ENCODE data around the gene CAP2.

CAP2 gene

DNA sequence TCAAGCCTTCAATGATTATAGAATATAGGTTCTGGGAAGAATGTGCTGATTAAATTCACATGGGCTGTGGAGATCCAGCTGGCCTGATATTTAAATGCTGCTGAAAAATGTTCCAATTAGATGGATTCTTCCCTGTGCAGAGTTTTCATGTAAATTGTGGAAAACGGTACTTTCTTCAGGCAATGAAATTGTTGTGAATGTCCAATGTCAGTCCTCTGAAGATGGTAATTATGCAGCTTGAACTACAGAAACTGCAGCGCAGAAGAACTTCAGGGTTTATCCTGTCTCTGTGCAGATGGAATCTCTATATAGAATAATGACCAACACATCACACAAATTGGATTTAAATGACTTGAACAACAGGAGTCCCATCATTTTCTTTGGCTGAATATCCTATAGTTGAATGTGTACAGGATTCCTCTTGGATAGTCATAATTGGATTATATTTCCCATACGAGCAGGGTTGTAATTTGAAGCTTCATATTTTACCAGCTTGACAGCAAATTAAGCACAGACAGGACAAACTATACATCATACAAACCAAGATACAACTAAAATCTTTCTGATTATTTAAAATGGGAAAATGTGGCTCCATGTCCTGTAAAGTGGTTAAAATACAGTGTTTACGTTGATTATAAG is 82.3 kb downstream of the CAP2 start:
- DNase-seq (ENCODE audit: low spot score): no peak

GRCh38 chr6:17476511-17476910 is 83.1 kb downstream of the CAP2 start:
- DNase-seq (ENCODE audit: low spot score): no peak

DNA sequence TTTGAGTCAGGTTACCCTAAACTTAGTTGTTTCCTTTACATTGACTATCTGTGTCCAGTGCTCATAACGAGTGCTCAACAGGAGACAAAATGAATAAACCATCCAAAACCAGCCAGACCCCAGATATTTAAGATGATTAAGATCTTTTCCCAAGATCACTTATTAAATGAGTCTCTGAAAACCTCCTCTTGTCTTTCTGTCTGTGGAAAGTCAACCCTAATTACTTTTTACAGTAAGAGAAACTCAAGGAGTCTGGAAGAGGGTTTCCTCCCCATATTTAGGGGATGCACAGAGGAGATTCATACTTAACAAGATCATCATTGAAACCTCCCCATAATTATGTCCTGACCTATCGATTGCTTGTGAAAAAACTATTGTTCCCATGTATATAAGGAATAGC is 84.0 kb downstream of the CAP2 start:
- no peak for DNase-seq (ENCODE audit: low spot score)

- no peak for DNase-seq (ENCODE audit: low spot score)
Observed at GRCh38 chr6:17478223-17478907, 85.0 kb downstream of the CAP2 start.

GRCh38 chr6:17478946-17479345 is 85.6 kb downstream of the CAP2 start:
- DNase-seq (ENCODE audit: low spot score): no peak

DNA sequence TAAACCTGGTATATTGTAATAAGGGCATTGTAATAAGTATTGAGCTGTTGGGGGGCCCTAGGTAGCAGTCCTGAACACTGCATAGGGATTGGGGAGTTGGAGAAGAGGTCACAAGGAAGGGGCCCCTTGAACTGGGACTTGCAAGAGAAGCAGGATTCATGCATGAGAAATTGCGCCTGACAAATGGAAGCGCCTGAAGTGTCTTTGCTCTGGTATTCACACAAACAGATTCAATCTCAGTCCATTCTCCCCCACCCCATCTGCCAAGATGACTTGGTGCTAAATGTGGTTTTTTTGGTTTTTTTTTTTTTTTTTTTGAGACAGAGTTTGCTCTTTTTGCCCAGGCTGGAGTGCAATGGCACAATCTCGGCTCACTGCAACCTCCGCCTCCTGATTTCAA is 87.1 kb downstream of the CAP2 start:
- DNase-seq (ENCODE audit: low spot score): no peak

- DNase-seq (ENCODE audit: low spot score): no peak
Observed at GRCh38 chr6:17482711-17483110, 89.3 kb downstream of the CAP2 start.

- no peak for DNase-seq (ENCODE audit: low spot score)
Observed at GRCh38 chr6:17483391-17484016, 90.1 kb downstream of the CAP2 start.

GRCh38 chr6:17484201-17484849 is 90.9 kb downstream of the CAP2 start:
- no peak for DNase-seq (ENCODE audit: low spot score)

- no peak for DNase-seq (ENCODE audit: low spot score)
Observed at GRCh38 chr6:17485181-17485580, 91.8 kb downstream of the CAP2 start.

GRCh38 chr6:17485946-17486345 is 92.6 kb downstream of the CAP2 start:
- no peak for DNase-seq (ENCODE audit: low spot score)

GRCh38 chr6:17486680-17487079 is 93.3 kb downstream of the CAP2 start:
- DNase-seq (ENCODE audit: low spot score): no peak

GRCh38 chr6:17490724-17491123 is 97.3 kb downstream of the CAP2 start:
- DNase-seq (ENCODE audit: low spot score): no peak

DNA sequence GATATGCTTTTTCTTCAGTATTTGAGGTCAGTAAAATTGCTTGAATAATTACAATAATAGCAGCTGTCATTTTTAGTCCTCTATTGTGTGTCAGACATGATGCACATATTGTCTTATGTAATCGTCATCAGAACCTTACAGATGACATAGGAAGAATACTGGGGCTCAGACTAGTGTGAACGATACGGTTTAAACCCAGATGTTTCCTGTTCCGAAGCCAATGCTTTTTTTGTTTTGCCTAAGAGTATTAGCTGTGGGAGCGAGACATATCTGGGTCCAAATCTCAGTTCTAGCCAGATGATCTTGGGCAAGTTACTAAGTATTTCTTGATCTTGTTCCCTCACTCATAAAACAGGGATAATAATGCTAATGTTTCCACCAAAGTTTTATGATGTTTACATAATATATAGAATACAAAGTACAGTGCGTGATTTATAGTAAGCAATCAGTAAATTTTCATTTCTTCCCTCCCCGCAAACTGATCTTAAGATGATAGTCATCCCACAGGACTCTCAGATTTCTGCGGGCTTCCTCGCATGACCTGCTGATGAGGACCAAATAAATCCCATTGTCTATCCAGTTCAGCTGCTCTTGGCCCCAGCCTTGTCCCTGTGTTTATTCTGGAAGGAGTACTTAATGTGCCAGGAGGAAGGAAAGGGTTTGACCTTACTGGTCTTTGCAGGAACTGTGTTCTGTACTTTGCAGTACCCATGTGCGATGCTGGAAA is 98.2 kb downstream of the CAP2 start:
- no peak for DNase-seq (ENCODE audit: low spot score)

GRCh38 chr6:17492350-17492749 is 99.0 kb downstream of the CAP2 start:
- DNase-seq (ENCODE audit: low spot score): no peak

- no peak for DNase-seq (ENCODE audit: low spot score)
Observed at GRCh38 chr6:17493286-17493685, 99.9 kb downstream of the CAP2 start.

GRCh38 chr6:17494177-17494576 is 100.8 kb downstream of the CAP2 start:
- no peak for DNase-seq (ENCODE audit: low spot score)

DNA sequence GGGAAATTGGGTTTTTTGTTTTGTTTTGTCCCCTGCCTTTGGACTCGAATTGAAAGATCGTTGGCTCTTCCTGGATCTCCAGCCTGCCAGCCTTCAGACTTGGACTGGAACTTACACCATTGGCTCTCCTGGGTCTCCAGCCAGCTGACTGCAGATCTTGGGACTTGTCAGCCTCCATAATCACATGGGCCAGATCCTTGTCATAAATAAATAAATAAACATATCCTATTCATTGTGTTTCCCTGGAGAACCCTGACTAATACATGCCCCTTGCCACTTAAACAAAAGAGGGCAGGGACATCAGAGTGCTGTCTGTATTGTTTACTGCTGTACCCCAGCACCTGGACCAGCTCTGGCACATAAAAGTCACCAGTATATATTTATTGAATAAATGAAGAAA is 101.5 kb downstream of the CAP2 start:
- no peak for DNase-seq (ENCODE audit: low spot score)

- no peak for DNase-seq (ENCODE audit: low spot score)
Observed at GRCh38 chr6:17497535-17498095, 104.2 kb downstream of the CAP2 start.

- no peak for DNase-seq (ENCODE audit: low spot score)
Observed at GRCh38 chr6:17501442-17501841, 108.0 kb downstream of the CAP2 start.

GRCh38 chr6:17501982-17502704 is 108.7 kb downstream of the CAP2 start:
- no peak for DNase-seq (ENCODE audit: low spot score)
